IPS DF 4.7 (cell line): ENCODE results near the gene FLII.
"Not testable (repeated sequence)": the region's sequence is repeated elsewhere in the genome, so short reads cannot be mapped to it uniquely, and the experiment has no call there.

ENCODE experiments used
- DNase-seq: peaks from one replicate; pipeline ENCODE4 v3.0.0-alpha.2; 2013; ENCODE audit warnings: low spot score; ENCODE audit errors: extremely low read depth

FLII gene

DNA sequence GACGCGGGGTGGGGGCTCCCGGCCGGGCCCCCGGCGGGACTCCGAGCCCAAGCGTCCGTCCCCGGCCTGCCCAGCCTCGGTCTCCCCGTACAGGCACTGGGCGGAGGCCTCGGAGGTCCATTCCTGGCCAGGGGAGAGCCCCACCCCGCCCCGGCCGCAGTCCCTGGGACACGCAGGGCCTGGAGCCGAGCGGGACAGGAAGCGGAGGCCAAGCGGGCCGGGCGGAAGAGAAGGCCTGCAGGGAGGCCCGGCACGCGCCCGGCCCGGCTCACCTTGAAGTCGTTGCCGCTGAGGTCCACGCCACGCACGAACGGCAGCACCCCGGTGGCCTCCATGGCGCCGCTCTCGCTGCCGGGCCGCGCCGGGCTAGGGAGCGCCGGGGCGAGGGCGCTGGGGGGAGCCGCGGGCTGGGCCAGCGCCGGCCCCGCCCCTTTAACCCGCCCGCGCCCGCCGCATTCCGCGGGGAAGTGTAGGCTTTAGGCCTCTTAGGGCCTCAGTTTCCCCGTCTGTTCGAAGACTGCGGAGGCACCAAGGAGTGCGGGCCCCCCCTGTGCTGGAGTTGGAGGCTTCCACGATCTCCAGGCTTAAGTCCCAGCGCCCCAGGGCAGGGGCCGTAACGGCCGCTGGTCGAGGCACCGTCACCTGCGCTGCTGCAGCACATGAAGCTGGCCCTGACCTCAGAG, at the start of gene FLII:
Gene FLII, minus strand, starts transcription at position 383 of the 683 bp plus-strand sequence. Its CDS starts 48 bp downstream, at position 335.
- DNase-seq = no peak

DNA sequence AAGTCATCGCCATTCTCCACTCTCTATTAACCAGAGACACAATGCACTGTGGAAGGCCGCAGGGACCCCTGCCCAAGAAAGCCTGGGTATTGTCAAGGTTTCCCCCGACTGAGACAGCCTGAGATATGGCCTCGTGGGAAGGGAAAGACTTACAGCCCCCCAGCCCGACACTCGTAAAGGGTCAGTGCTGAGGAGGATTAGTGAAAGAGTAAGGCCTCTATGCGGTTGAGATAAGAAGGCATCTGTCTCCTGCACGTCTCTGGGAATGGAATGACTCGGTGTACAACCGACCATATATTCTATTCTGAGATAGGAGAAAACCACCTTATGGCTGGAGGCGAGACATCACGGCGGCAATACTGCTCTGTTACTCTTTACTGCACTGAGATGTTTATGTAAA, 44.7 kb upstream of the FLII start:
- not testable (repeated sequence) for DNase-seq

DNA sequence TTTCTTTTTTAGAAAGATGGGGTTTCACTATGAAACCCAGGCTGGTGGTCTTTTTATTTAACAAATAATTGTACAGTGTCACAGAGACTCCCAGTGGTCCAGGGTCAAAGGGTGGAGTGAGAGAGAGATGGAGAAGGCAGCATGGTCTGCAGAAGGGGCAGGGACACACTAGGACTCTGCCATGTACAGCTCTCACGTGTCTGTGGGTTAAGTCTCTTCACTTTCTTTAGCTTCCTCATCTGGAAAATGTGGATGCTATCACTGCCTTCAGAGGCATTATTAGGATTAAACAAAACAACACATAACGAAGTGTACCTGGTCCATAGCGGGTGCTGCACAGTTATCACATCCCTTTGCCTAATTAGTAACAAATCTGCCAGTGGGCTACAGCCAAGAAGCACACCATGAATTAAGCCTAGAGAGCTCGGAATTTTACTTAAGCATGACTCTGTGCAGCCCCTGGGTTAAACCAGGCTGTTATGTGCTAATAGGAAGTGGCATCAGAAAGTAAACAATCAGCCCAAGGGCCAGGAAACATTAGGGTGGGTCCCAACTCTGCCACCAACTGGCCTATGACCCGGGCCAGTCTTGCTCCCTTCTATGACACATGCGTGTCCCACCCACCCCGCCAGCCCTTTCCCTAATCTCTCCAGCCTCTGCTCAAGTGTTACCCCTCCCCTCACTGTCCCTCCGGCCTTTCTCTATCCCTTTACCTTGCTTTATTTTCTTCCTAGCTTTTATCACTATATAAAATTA, 42.4 kb upstream of the FLII start:
- no peak for DNase-seq

DNA sequence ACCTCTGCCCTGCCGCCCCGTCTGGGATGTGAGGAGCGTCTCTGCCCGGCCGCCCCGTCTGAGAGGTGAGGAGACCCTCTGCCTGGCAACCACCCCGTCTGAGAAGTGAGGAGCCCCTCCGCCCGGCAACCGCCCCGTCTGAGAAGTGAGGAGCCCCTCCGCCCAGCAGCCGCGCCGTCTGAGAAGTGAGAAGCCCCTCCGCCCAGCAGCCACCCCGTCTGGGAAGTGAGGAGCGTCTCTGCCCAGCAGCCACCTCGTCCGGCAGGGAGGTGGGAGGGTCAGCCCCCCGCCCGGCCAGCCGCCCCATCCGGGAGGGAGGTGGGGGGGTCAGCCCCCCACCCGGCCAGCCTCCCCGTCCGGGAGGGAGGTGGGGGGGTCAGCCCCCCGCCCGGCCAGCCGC, 39.5 kb upstream of the FLII start:
- DNase-seq = not testable (repeated sequence)

DNA sequence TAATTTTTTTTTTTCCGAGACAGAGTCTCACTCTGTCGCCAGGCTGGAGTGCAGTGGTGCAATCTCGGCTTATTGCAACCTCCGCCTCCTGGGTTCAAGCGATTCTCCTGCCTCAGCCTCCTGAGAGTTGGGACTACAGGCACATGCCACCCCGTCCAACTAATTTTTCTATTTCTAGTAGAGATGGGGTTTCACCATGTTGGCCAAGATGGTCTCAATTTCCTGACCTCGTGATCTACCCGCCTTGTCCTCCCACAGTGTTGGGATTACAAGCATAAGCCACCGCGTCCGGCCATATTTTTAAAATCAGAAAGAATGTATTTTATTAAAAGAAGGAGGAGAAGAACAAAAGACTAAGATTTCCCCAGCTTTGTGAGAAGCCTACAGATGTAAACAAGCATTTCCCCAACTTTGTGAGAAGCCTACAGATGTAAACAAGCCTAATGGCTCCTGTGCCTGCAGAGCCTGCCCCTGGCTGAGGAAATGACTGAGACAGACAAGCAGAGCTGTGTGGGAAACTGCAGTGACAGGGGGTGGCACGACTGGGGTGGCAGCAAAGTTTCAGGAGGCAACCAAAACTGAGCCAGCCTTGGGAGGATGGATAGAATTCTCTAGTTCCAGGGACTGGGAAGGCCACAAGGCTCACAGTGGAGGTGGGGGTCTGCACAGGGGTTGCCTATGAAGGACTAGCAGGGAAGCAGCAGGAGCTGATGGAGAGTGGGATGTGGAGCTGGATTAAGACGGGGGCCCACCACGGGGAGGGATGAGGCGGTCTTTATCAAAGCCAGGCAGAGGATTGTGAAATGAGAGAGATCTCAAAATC, 33.4 kb upstream of the FLII start:
- DNase-seq = no peak

DNA sequence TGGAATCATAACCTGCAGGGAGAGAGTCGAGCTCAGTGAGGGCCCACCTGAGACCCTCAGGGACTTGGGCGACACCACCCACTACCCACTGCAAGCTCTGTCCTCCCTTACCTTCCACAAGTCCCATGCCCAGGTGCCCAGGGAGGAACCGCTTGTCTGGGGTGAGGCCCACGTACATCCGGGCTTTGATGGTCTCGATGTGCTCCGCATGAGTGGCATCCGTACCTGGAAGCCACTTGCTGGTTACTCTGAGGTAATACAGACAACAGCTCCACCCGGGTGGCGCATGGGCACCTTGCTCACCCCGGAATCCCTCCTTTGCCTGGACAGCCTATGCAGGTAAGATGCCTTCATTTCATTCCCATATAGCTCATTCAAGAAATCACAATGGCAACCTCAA, 26.8 kb upstream of the FLII start:
- DNase-seq = no peak

DNA sequence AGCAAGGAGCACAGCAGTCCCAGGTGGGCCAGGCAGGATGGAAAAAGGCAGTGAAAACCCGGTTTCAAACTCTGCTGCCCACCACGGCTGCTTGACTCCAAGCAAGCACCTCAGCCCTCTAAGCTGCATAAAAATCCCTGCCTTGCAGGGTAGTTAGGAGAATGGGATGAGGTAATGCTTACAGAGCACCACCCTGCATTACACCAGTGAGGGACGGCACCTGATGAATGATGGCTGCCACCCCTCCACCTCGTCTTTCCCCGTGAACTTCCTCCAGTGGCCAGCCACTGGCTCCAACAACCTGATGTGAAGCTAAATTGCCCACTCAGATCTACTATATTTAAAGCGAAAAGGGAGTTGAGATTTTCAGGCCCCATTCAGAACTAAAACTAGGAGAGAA, 23.2 kb upstream of the FLII start:
- DNase-seq = no peak

DNA sequence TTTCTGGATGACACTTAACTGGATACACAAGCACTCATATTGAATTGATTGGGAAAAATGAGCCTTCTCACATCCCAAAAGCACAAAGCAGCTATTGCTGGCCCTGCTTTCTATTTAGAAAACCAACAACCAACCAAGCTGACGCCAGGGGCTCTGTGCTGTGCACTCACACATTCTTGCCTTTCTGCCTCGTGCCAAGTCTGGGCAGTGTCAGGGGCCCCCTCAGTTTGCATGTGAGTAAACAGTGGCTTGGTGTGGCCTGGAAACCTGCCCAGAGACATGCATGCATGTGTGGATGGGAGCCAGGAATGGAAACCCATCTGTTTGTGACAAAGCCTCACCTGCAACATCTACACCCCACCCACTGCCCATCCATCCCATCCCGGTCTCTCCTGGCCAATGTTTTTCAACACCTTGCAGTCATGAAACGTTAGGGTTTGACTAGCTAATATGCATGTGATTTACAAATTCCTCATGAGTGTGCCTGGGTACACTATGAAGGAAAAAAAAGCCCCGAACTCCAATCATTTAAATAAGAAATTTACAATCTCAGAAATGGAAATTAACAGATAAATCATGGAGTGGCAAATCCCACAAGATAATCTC, 22.3 kb upstream of the FLII start:
- no peak for DNase-seq

DNA sequence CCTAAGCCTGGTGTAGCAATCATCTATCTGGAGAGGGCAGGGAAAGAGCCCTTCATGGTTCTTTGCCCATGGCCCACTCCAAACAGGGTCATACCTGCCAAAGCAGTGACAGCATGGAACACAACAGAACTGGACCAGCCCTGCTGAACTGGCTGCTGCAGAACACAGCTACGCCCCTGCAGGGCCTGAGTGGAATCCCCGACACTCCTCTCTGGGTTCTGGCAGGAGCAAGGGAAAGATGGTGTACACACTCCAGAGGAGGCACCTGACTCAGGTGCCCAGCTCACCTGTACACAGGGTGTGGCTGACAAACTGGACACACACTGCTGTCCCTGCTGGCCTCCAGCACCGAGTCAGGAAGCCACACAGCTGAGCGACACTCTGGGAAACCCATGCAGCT, 21.7 kb upstream of the FLII start:
- no peak for DNase-seq

DNA sequence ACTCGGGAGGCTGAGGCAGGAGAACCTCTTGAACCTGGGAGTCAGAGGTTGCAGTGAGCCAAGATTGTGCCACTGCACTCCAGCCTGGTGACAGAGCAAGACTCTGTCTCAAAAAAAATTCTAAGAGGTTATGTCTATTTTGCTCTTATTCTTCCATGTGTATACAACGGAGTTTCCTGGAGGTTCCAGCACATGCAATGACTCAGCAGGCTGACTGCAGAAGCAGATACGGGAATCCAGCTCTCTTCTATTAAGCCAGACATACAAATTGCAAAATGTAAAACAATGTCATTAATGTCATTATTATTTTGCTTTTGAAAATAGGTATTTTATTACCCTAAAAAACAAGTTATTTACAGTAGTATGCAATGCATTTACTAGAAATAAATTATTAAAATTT, 20.3 kb upstream of the FLII start:
- no peak for DNase-seq

DNA sequence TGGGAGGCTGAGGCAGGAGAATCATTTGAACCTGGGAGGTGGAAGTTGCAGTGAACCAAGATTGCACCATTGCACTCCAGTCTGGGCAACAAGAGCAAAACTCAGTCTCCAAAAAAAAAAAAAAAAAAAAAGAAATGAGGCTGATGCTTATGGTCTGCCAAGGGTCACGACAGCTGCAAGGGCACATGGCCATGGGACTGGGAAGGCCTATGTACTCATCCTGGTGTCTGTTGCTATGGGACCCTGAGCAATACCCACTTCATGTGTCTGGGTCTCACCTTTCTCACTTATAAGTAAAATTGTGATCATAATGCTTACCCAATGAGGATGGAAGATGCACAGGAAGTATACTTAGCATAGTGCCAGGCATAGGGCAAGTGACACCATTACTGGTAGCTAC, 18.5 kb upstream of the FLII start:
- DNase-seq = no peak

DNA sequence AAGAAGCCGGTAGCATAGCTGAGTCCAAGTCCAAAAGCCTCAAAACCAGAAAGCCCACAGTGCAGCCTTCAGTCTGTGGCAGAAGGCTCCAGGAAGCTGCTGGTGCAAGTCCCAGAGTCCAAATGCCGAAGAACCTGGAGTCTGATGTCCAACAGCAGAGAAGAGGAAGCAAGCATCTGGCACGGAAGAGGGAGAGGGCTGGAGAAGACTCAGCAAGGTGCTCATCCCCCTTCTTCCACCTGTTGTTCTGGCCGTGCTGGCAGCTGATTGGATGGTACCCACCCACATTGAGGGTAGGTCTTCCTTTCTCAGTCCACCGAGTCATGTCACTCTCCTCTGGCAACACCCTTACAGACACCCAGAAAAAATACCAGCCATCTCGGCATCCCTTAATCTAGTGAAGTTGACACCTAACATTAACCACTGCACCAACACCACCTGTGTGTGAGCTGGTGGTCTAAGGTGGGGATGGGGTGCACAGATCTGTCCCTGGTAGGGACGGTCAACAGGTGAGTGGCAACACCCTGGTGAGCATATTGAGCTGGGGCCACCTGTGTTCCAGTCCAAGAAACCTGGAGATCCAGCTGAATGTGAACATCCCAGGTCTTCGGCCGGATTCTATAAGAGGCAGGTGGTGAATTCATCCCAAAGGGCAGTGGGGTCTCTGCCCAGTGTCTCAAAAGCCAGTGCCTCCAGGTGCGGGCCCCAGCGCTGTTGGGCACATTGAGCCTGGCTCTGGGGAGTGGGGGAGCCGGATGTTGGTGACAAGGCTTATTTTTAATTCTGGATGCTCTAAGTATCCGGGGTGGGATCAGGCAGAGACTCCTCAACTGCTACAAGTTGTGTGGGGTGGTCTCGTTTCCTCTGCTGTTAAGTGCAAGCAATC, 11.8 kb upstream of the FLII start:
- no peak for DNase-seq

DNA sequence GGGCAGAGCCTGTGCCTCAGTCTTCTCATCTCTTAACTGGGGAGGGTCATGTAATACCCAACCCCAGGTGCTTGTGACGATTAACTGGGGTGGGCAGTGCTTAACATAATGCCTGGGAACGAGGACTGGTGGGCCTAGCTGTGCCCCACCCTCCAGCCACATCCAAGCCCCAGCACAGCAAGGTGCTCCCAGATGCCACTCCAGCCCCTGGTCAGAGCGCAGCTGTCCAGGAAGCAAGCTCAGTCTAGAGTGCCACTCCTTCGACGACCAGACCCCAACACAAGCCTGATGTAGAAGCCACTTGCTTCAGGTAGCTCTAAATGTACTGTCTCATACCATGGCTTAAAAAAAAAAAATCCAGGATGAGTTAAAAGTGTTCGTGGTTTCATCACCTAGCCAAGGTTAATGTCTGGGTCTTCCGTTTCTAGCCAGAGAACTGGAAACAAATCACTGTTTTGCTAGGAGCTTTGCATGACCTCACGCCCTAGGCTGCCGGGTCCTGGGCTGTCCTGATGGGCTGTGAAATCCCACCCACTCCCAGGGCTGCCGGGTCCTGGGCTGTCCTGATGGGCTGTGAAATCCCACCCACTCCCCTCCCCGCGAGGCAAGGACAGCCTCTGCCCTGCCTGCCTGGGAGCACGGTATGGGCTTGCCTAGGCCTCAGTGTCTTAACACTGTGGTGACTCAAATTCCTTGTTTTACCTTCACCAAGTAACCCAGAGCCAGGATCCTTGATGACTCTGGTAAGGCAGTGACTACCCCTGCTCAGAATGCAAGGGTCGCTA, 9.6 kb upstream of the FLII start:
- no peak for DNase-seq

DNA sequence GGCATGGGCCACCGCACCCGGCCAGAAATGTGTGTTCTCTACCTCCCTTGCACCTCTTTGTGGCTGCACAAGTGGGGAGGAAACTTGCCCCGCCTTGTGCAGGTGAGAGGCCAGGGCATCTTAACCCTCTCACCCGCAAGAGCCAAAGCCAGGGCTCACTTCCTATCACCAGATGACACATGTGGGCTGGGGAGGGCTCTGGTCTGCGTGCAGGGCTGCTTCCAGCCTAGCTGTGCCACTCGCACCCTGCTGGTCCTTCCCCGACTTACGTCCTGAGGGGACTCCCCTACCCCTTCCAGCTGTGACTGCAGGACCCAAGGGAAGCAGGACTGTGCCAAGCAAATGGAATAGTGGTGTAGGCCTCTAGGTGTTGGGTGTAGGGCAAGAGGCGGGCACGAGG, 8.8 kb upstream of the FLII start:
- DNase-seq = no peak

DNA sequence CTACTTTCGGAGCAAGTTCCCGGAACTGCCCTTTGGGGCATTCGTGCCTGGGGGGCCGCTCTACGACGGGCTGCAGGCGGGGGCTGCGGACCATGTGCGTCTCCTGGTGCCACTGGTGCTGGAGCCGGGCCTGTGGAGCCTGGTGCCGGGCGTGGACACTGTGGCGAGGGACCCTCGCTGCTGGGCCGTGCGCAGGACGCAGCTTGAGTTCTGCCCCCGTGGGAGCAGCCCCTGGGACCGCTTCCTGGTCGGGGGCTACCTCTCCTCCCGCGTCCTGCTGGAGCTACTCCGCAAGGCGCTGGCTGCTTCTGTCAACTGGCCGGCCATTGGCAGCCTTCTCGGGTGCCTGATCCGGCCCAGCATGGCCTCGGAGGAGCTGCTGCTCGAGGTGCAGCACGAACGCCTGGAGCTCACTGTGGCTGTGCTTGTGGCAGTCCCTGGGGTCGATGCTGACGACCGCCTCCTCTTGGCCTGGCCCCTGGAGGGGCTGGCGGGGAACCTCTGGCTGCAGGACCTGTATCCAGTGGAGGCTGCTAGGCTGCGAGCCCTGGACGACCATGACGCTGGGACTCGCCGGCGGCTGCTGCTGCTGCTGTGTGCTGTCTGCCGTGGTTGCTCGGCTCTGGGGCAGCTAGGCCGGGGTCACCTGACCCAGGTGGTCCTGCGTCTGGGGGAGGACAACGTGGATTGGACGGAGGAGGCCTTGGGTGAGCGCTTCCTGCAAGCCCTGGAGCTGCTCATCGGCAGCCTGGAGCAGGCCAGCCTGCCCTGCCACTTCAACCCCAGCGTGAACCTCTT, 5.5 kb upstream of the FLII start:
- no peak for DNase-seq

DNA sequence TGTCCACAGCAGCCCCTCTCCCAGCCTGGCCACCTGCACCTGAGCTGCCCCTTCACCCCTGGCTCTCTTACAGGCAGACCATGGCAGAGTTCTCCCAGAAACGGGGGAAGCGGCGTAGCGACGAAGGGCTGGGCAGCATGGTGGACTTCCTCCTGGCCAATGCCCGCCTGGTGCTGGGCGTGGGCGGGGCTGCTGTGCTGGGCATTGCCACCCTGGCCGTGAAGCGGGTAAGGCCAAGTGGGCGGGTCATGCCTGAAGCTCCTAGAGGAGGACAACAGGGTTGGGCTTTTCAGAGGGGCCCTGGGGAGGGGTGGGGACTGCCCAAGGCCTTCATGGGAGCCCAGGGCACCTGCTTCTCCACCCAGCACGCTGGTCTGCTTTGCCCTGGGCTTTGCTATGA, 4.1 kb upstream of the FLII start:
- no peak for DNase-seq

DNA sequence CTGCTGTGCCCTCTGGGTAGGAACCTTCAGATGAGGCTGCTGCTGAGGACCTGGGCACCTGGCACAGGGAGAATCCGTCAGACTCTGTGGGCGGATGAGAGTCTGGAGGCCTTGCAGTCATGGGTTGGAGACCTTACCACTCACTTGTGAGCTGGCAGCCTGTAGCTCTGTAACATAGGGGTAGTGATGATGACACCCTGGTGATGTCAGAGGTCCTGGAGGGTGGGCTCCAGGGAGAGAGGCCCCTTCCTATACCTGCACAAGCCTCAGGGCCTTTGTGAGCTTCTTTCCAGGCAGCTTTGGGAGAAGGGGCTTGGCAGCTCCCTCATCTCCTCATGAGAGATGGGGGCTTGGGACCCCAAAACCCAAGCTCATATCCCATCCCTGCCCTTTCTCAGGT, 3.6 kb upstream of the FLII start:
- DNase-seq = no peak

DNA sequence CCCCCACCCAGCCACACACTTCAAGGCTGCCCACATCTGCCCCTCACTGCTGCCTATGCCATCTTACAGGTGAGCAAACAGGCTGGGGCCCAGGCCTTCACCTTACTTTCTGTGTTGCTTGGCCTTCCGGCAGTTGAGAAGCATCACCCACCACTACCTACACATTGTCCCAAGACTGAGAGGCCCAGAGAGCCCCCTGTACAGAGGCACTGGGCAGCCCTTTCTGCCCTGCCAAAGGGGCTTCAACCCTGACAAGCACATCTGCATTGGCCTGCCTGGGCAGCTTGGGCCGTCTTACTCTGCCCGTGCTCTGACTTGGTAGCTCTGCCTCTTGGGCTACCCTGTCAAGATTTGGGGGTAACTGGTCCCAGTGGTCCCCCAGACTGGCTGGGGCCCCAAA, 3.1 kb upstream of the FLII start:
- no peak for DNase-seq

DNA sequence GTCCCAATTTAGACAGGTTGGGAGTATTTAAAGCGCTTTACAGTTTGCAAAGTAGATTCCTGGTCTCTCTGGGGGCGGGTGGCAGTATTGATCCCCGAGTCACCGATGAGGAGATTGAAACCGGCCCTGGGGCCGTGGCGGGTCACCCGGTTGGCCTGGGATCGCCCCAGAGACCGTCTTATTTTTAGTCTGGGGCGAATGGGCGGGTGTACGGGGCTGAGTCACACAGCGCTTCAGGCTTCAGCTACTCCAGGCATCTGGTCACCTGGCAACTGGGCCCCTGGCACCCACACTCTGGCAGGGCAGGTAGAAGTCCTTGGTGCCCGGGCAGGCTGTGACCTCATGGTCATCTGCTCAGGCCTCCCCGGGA, 2.6 kb upstream of the FLII start:
- no peak for DNase-seq
